Loucy (cell line): ENCODE data around the gene NCAPH2.

Experiments
- H2AFZ ChIP-seq: fragments of 200-600 bp; sonication (generic); 2 replicates; pipeline ENCODE4 v1.6.0; 2016; ENCODE audit warnings: antibody characterized with exemption, mild to moderate bottlenecking, low read length, moderate library complexity
- H3F3A ChIP-seq: fragments of 200-600 bp; 2 replicates; pipeline ENCODE4 v1.6.0; 2016; ENCODE audit warnings: antibody characterized with exemption, low read depth, mild to moderate bottlenecking
- H3K27me3 ChIP-seq: fragments of 200-600 bp; sonication (generic); 2 replicates; pipeline ENCODE4 v1.6.1; 2014; ENCODE audit warnings: low read length, mild to moderate bottlenecking; ENCODE audit not compliant: insufficient read depth, poor library complexity, severe bottlenecking
- H3K36me3 ChIP-seq: fragments of 200-600 bp; sonication (generic); 2 replicates; pipeline ENCODE4 v1.6.1; 2016; ENCODE audit warnings: low read length; ENCODE audit not compliant: insufficient read depth
- H3K4me1 ChIP-seq: fragments of 200-600 bp; sonication (generic); 2 replicates; pipeline ENCODE4 v1.5.1; 2014; ENCODE audit warnings: low read length, mild to moderate bottlenecking; ENCODE audit not compliant: insufficient read depth, poor library complexity, severe bottlenecking
- H3K4me2 ChIP-seq: fragments of 200-600 bp; sonication (generic); 2 replicates; pipeline ENCODE4 v1.6.0; 2014; ENCODE audit warnings: antibody characterized with exemption, low read length, low read depth, mild to moderate bottlenecking; ENCODE audit not compliant: poor library complexity, severe bottlenecking
- H3K4me3 ChIP-seq: fragments of 200-600 bp; sonication (generic); 2 replicates; pipeline ENCODE4 v1.5.1; 2014; ENCODE audit warnings: low read length, mild to moderate bottlenecking, mixed read lengths; ENCODE audit not compliant: poor library complexity, severe bottlenecking
- H3K79me2 ChIP-seq: fragments of 200-600 bp; sonication (generic); 2 replicates; pipeline ENCODE4 v1.6.1; 2014; ENCODE audit warnings: low read length; ENCODE audit not compliant: insufficient read depth
- H3K9ac ChIP-seq: fragments of 200-600 bp; sonication (generic); 2 replicates; pipeline ENCODE4 v1.6.0; 2014; ENCODE audit warnings: mild to moderate bottlenecking, low read depth, low read length, moderate library complexity; ENCODE audit not compliant: poor library complexity, severe bottlenecking
- H3K9me2 ChIP-seq: fragments of 200-600 bp; sonication (generic); replicated peaks from 2 replicates; pipeline ENCODE4 v1.6.1; 2016; ENCODE audit warnings: low read depth, low read length, mixed read lengths
- H3K9me3 ChIP-seq: fragments of 200-600 bp; sonication (generic); 2 replicates; pipeline ENCODE4 v1.6.1; 2014; ENCODE audit warnings: mild to moderate bottlenecking, antibody characterized with exemption, low read length, low read depth; ENCODE audit not compliant: insufficient read depth
- H4K20me1 ChIP-seq: fragments of 200-600 bp; sonication (generic); 2 replicates; pipeline ENCODE4 v1.6.0; 2014; ENCODE audit warnings: antibody characterized with exemption, low read length, mild to moderate bottlenecking; ENCODE audit not compliant: insufficient read depth, poor library complexity, severe bottlenecking
- EZH2phosphoT487 ChIP-seq: fragments of 200-600 bp; IDR thresholded peaks from 2 replicates; pipeline ENCODE4 v1.6.1; 2018; ENCODE audit warnings: antibody characterized with exemption, mild to moderate bottlenecking, moderate library complexity, borderline replicate concordance
- TF ChIP-seq, protein P1 (sequence below): fragments of 200-600 bp; sonication (generic); conservative IDR thresholded peaks from 2 replicates; pipeline ENCODE4 v1.5.1; 2014; ENCODE audit warnings: mild to moderate bottlenecking, antibody characterized with exemption, low read length

Gene NCAPH2

DNA sequence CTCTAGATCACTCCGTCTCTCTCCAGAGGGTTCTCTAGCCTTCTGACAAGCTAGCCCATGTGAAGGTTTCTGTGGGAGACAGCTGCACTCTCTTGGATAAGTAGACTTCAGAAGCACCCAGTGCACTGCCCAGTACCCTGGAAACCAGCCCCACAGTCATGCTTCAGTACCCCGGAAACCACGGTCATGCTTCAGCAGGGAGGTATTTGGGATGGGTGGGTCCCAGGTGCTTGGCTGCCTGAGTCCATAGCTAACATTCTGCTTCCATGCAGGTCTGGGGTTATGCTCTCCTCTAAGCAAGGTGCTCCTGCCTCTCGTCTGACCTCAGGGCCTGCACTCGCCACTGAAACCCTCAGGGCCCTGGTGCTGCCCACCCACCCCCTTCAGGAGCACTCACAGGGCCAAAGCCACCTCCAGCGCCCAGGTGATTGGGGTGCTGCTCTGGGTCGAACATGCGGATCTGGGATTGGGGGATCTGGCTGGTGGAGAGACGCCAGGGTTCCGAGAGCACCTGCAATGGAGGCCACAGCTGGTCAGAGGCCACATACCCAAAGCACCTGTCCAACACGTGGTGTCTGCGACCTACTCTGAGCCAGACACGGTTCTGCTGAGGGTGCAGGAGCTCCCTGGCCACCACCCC, 62.0 kb downstream of the NCAPH2 start:
- Histone ChIP-seq H2AFZ (no peak overlapping the region), H3K9ac (no peak overlapping the region), H3K79me2 (no peaks in the 10 kb centered on the region), H3K4me1 (no peaks in the 10 kb centered on the region), H4K20me1 (no peaks in the 10 kb centered on the region), H3K9me3 (no peaks in the 10 kb centered on the region), H3K36me3 (peaks cover 8% of the 10 kb centered on the region; the same call in 1 of the 2 replicates), H3K4me3 (no peak overlapping the region), H3K4me2 (no peak overlapping the region), H3K27me3 (no peaks in the 10 kb centered on the region), H3F3A (no peaks in the 10 kb centered on the region), H3K9me2 (no peaks in the 10 kb centered on the region)
- TF ChIP-seq, protein P1, sequence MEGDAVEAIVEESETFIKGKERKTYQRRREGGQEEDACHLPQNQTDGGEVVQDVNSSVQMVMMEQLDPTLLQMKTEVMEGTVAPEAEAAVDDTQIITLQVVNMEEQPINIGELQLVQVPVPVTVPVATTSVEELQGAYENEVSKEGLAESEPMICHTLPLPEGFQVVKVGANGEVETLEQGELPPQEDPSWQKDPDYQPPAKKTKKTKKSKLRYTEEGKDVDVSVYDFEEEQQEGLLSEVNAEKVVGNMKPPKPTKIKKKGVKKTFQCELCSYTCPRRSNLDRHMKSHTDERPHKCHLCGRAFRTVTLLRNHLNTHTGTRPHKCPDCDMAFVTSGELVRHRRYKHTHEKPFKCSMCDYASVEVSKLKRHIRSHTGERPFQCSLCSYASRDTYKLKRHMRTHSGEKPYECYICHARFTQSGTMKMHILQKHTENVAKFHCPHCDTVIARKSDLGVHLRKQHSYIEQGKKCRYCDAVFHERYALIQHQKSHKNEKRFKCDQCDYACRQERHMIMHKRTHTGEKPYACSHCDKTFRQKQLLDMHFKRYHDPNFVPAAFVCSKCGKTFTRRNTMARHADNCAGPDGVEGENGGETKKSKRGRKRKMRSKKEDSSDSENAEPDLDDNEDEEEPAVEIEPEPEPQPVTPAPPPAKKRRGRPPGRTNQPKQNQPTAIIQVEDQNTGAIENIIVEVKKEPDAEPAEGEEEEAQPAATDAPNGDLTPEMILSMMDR: no peak
- no peak for TF ChIP-seq EZH2phosphoT487

DNA sequence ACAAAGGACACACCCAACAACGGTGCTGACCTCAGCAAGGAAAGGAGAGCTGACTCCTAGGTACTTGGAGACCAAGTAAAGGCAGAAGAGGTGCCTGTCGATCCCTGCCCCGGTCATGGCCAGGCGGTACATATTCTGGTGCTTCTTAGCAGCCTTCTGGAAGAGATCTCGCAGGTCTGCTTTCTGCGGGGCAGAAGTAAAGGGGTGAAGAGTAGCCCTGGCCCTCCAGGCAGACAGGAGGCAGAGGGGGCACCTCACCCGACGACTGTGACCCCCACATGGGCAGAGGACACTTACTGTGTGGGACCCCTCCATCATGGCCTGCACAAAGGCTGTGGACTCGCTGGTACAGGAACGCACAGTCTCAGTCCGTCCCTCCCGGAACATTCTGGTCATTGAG, 62.8 kb downstream of the NCAPH2 start:
- H3K36me3 ChIP-seq: peaks cover 8% of the 10 kb centered on the region; the same call in 1 of the 2 replicates

DNA sequence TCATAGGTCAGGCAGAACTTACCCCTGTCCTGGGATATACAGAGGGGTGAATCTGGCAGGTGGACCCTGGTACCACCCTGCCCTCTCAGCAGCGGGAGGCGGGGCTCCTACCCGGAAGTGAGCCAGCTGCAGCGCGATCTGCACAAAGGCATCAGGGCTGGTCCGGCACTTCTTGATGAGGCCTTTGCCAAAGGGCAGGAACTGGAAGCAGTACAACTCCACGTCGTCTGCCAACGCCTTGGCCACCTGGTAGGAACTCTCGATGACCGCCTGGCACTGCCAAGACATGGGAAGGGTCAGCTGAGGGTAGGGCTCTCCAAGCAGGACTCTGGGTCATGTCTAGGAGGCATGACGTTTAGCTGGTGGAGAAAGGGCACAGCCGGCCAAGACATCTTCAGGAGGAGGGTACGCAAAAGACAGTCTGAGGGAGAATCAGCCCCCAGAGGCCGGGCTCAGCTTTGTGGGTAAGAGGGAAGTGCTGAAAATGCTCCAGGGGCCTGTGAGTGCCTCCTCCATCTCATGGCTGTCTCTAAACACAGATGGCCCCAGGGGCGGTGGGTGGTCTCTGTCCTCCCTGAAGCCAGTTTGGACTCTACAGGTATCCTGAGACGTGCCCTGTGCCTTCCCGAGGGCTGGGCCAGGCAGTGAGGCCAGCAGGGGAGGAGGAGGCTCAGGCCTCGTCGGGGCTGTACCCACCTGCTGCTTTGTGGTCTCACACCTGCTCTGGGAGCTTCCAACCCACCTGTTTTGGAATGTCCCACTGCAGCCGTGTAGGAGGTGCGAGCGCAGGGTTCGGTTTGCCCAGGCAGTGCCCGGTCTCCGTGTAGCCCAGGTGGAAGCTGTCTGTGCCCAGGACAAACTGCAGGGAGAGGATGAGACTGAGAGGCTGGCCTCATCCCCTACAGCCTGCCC, 63.5 kb downstream of the NCAPH2 start:
- H3K36me3 ChIP-seq: peaks cover 8% of the 10 kb centered on the region; the same call in 1 of the 2 replicates
- H3K9me2 ChIP-seq: no peaks in the 10 kb centered on the region

More for the DNA sequence above, 62.8 kb downstream of the NCAPH2 start:
- no peaks in the 10 kb centered on the region for H3F3A ChIP-seq
- no peaks in the 10 kb centered on the region for H3K27me3 ChIP-seq
- H2AFZ ChIP-seq: no peak overlapping the region
- H3K9me3 ChIP-seq: no peaks in the 10 kb centered on the region
- no peak overlapping the region for H3K4me2 ChIP-seq
- TF ChIP-seq, protein P1: no peak
- no peak for TF ChIP-seq EZH2phosphoT487
- no peaks in the 10 kb centered on the region for H3K4me1 ChIP-seq
- H3K79me2 ChIP-seq: no peaks in the 10 kb centered on the region
- no peak overlapping the region for H3K9ac ChIP-seq
- no peaks in the 10 kb centered on the region for H4K20me1 ChIP-seq
- H3K9me2 ChIP-seq: no peaks in the 10 kb centered on the region
- H3K4me3 ChIP-seq: no peak overlapping the region

More for the DNA sequence above, 63.5 kb downstream of the NCAPH2 start:
- no peak overlapping the region for H3K4me3 ChIP-seq
- H3K4me2 ChIP-seq: no peak overlapping the region
- no peak overlapping the region for H2AFZ ChIP-seq
- H3K79me2 ChIP-seq: no peaks in the 10 kb centered on the region
- no peaks in the 10 kb centered on the region for H4K20me1 ChIP-seq
- H3K4me1 ChIP-seq: no peaks in the 10 kb centered on the region
- no peaks in the 10 kb centered on the region for H3F3A ChIP-seq
- H3K9me3 ChIP-seq: no peaks in the 10 kb centered on the region
- H3K9ac ChIP-seq: no peak overlapping the region
- H3K27me3 ChIP-seq: no peaks in the 10 kb centered on the region
- TF ChIP-seq, protein P1: no peak
- no peak for TF ChIP-seq EZH2phosphoT487
